H54 (cell line): ENCODE measurements around the gene PCGF5.
"Not testable (repeated sequence)": the region's sequence is repeated elsewhere in the genome, so short reads cannot be mapped to it uniquely, and the experiment has no call there.

Experiments
- DNase-seq: peaks from one replicate; pipeline ENCODE4 v3.0.0; 2011; ENCODE audit warnings: low spot score, mixed read lengths; ENCODE audit not compliant: insufficient read length
- FAIRE-seq: peaks from 3 replicates; lab custom pipeline; 2011; peaks lifted over from hg19 to GRCh38; lab: Jason Lieb, UNC
- POLR2A ChIP-seq: IDR thresholded peaks from 2 replicates; pipeline ENCODE4 v1.6.1; 2011; ENCODE audit warnings: low read depth, mild to moderate bottlenecking, low read length

PCGF5 gene

GRCh38 chr10:91220194-91220953 lies at the start of gene PCGF5:
TSS of gene PCGF5 (plus strand) at chr10:91220663. CDS start at chr10:91222872, 2,209 bp downstream.
- peak; percentile 64 for FAIRE-seq
- DNase-seq, result peak; percentile 95
- peak; percentile 65 for TF ChIP-seq POLR2A

- DNase-seq (no peak), FAIRE-seq (peak; percentile 78)
- no peak for TF ChIP-seq POLR2A
Measured at GRCh38 chr10:91171485-91171884, 49.0 kb upstream of the PCGF5 start.

GRCh38 chr10:91172348-91172747 lies 48.1 kb upstream of the PCGF5 start:
- no peak for TF ChIP-seq POLR2A
- no peak for DNase-seq
- no peak for FAIRE-seq

GRCh38 chr10:91185239-91185875 lies 35.1 kb upstream of the PCGF5 start:
- DNase-seq (peak; percentile 65), FAIRE-seq (peak; percentile 97)

GRCh38 chr10:91187156-91187555 lies 33.3 kb upstream of the PCGF5 start:
- no peak for DNase-seq
- FAIRE-seq, result no peak
- TF ChIP-seq POLR2A, result no peak

More at GRCh38 chr10:91185239-91185875, 35.1 kb upstream of the PCGF5 start:
- TF ChIP-seq POLR2A, result no peak

- FAIRE-seq, DNase-seq: not testable (repeated sequence)
Measured at GRCh38 chr10:91188010-91188409, 32.5 kb upstream of the PCGF5 start.

GRCh38 chr10:91188889-91189288 lies 31.6 kb upstream of the PCGF5 start:
- no peak for FAIRE-seq
- TF ChIP-seq POLR2A, result no peak

GRCh38 chr10:91190388-91190870 lies 30.0 kb upstream of the PCGF5 start:
- peak; percentile 36 for FAIRE-seq
- no peak for DNase-seq

More at GRCh38 chr10:91188889-91189288, 31.6 kb upstream of the PCGF5 start:
- no peak for DNase-seq

GRCh38 chr10:91190876-91191583 lies 29.4 kb upstream of the PCGF5 start:
- no peak for TF ChIP-seq POLR2A
- no peak for DNase-seq
- peak; percentile 64 for FAIRE-seq

More at GRCh38 chr10:91190388-91190870, 30.0 kb upstream of the PCGF5 start:
- no peak for TF ChIP-seq POLR2A

- FAIRE-seq (no peak), DNase-seq (no peak)
- TF ChIP-seq POLR2A, result no peak
Measured at GRCh38 chr10:91191584-91191919, 28.9 kb upstream of the PCGF5 start.

GRCh38 chr10:91194497-91195179 lies 25.8 kb upstream of the PCGF5 start:
- no peak for DNase-seq
- no peak for FAIRE-seq
- no peak for TF ChIP-seq POLR2A

- DNase-seq (no peak), FAIRE-seq (no peak)
- no peak for TF ChIP-seq POLR2A
Measured at GRCh38 chr10:91196268-91197048, 24.0 kb upstream of the PCGF5 start.

- no peak for TF ChIP-seq POLR2A
- DNase-seq (no peak), FAIRE-seq (no peak)
Measured at GRCh38 chr10:91197127-91197526, 23.3 kb upstream of the PCGF5 start.
